Neutrophil (primary cell): ENCODE results near the gene ACY1.
"Not testable (repeated sequence)": the region's sequence is repeated elsewhere in the genome, so short reads cannot be mapped to it uniquely, and the experiment has no call there.

Source experiments
- H3K27ac ChIP-seq: fragments of 200-600 bp; sonication (generic); 2 replicates; pipeline ENCODE4 v1.5.1; 2016; ENCODE audit warnings: mild to moderate bottlenecking, moderate library complexity
- H3K27me3 ChIP-seq: fragments of 200-600 bp; sonication (generic); 2 replicates; pipeline ENCODE4 v1.6.0; 2016; ENCODE audit warnings: mild to moderate bottlenecking
- H3K36me3 ChIP-seq: fragments of 200-600 bp; sonication (generic); 2 replicates; pipeline ENCODE4 v1.5.1; 2017
- H3K4me1 ChIP-seq, 2 experiments: fragments of 200-600 bp in 1 of 2; sonication (generic) in 1 of 2; 1 replicate in 1 of 2; 2 replicates in 1 of 2; pipeline versions ENCODE4 v1.5.1 to v1.6.1; 2013 to 2016; ENCODE audit warnings: low read depth in 1 of 2, low read length in 1 of 2, mild to moderate bottlenecking in 1 of 2, moderate library complexity in 1 of 2; ENCODE audit not compliant: control insufficient read depth in 1 of 2, insufficient read depth in 1 of 2
- H3K4me3 ChIP-seq, 2 experiments: fragments of 200-600 bp in 1 of 2; sonication (generic) in 1 of 2; 1 replicate in 1 of 2; 2 replicates in 1 of 2; pipeline ENCODE4 v1.5.1; 2013 to 2016; ENCODE audit warnings: low read depth in 1 of 2, low read length in 1 of 2, mild to moderate bottlenecking in 1 of 2, moderate library complexity in 1 of 2
- H3K9me3 ChIP-seq: fragments of 200-600 bp; sonication (generic); 2 replicates; pipeline ENCODE4 v1.5.1; 2016
- TF ChIP-seq, protein P1 (sequence below): fragments of 200-600 bp; sonication (generic); IDR thresholded peaks from 2 replicates; pipeline ENCODE4 v1.5.1; 2016; ENCODE audit warnings: antibody characterized with exemption

Gene ACY1

DNA sequence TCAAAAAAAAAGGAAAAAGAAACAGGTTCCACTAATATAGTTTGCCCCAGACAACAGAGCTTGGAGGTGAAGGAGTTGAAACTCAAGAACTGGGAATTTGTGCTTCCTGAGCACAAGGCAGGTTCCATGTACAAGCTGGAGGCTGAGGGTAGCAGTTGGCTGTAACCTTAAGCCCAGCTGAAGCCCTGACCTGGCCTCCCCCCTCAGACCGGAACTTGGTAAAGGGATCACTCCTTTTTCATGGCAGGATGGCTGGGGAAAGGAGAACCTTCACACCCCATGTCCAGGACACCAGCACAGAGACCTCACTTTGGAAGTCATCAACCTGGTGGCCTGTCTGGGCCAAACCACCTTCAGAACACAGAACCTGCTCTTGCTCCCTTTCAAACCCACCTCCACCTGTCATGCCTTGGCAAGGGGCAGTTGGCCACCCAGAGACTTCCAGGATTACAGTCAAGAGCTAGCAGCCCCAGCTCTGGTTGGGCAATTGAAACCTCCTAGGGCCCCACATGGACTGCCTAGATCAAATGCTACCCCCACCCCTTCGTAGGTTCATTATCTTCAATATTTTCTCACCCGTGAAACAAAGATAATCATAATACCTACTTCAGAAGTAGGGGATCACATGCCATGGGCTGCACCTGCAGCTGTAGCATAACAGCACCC is 8.8 kb downstream of the ACY1 start:
- TF ChIP-seq, protein P1, sequence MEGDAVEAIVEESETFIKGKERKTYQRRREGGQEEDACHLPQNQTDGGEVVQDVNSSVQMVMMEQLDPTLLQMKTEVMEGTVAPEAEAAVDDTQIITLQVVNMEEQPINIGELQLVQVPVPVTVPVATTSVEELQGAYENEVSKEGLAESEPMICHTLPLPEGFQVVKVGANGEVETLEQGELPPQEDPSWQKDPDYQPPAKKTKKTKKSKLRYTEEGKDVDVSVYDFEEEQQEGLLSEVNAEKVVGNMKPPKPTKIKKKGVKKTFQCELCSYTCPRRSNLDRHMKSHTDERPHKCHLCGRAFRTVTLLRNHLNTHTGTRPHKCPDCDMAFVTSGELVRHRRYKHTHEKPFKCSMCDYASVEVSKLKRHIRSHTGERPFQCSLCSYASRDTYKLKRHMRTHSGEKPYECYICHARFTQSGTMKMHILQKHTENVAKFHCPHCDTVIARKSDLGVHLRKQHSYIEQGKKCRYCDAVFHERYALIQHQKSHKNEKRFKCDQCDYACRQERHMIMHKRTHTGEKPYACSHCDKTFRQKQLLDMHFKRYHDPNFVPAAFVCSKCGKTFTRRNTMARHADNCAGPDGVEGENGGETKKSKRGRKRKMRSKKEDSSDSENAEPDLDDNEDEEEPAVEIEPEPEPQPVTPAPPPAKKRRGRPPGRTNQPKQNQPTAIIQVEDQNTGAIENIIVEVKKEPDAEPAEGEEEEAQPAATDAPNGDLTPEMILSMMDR: no peak
- no peaks in the 10 kb centered on the region for H3K9me3 ChIP-seq
- H3K4me1 ChIP-seq: peaks cover 12 to 15% of the 10 kb centered on the region in 2 experiments
- no peak overlapping the region for H3K27ac ChIP-seq
- H3K36me3 ChIP-seq: peaks cover 20% of the 10 kb centered on the region
- no peaks in the 10 kb centered on the region for H3K27me3 ChIP-seq
- H3K4me3 ChIP-seq: no peak overlapping the region

DNA sequence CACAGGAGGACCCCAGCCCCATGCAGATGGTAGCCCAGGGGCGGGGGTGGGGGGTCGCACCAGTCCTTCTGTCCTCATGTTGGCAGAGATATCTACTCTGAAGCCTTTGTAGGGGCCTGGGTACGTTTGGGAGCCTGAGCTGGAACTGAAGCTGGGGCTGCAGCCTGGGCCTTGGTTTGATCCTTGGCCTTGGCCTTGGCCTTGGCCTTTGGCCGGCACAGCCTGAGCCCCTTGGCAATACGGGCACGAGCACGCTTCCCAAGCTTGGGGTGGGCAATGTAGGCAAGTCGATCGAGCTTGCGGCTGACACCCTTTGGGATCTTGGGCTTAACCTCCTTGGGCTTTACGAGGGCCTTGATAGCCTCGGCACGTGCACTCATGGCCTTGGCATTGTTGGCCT is 10.3 kb downstream of the ACY1 start:
- H3K27me3 ChIP-seq, H3K9me3 ChIP-seq, H3K4me3 ChIP-seq, H3K27ac ChIP-seq: not testable (repeated sequence)
- Histone ChIP-seq H3K36me3 (peaks cover 20% of the 10 kb centered on the region), H3K4me1 (peaks cover 12 to 15% of the 10 kb centered on the region in 2 experiments)

DNA sequence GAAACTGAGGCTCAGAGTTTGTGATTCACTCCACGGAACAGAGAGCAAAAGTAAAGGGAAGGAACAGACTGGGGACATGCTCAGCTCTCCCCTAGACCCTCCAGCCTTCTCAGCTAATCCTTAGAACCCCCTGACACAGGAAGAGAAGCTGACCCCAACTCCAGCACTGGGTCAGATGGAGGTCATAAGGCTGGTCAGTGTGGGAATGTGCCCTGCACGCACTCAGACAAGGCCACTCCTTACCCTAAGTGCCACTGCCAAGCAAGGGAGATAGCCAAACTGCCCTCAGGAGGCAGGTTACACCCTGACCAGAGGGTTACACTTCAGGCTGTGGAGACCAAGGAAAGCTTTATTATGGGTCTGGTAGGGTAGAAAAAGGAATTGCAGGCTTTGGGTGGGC is 11.2 kb downstream of the ACY1 start:
- TF ChIP-seq, protein P1: no peak
- peaks cover 12 to 15% of the 10 kb centered on the region in 2 experiments for H3K4me1 ChIP-seq
- H3K9me3 ChIP-seq: no peaks in the 10 kb centered on the region
- peaks cover 20% of the 10 kb centered on the region for H3K36me3 ChIP-seq
- no peak overlapping the region for H3K4me3 ChIP-seq
- H3K27me3 ChIP-seq: peaks cover 4% of the 10 kb centered on the region
- H3K27ac ChIP-seq: no peak overlapping the region

DNA sequence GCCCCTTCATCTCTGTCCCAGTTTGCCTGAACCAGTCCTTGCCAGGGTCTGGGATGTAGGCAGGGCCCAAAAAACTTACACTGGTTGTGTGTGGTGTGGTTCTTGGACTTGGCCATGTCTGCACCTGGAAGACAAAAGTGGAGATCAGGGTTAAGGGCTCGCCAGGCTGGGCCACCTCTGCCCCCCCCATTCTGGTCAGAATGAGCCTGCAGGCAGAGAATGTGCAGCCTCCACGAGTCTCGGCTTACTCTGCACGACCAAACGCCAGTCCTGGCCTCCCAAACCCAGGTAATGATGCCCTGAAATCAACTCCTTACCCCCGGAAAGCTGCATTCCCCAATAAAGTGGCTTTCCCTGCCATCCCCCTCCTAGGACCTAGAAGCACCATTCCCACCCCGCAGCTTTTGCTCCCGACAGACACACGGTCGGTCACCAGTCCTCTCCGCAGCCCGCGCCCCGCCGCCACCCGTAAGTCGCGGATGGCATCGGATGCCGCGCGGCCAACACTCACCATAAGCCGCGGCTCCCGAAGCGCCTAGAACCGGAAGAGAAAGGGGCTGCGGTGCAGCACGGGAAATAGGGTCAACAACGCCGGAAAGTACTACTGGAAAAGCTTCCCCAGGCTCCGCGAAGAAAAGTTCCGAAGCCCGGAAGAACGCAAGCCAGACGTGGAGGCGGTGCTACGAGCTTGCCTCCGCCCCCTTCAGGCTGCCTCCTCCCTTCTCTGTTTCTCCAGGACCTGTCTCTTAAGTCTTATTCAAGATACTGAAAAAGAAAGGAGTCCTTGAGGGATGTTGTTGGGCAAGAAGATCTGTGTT is 12.2 kb downstream of the ACY1 start, which contains the start of gene RPL29:
RPL29 (minus strand) TSS at position 550 of the 818 bp plus-strand sequence; CDS start at position 116, 434 bp downstream.
- TF ChIP-seq, protein P1: peak; percentile 30
- Histone ChIP-seq H3K27ac (peak within 1 kb of the TSS; percentile 70), H3K36me3 (peaks cover 20% of the 10 kb centered on the region), H3K27me3 (peaks cover 4% of the 10 kb centered on the region), H3K9me3 (no peaks in the 10 kb centered on the region), H3K4me3 (peak within 1 kb of the TSS; percentile 76 to 78), H3K4me1 (peaks cover 12 to 15% of the 10 kb centered on the region in 2 experiments)

DNA sequence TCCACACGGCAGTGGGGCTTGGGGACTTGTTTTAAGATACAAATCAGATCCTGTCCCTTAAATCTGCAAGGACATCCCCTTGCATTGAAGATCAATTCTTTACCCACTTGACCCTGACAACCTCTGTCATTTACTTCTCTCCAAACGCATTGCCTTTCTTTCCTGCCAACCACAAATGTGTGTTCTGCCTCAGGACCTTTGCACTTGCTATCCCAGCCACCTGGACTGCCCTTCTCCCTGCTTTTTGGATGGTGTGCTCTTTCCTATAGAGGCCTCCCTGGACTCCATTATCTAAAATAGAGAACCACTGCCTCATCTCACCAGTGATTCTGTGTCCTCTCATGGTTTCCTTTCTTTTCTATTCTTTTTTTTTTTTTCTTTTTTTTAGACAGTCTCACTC is 13.8 kb downstream of the ACY1 start:
- peaks cover 15 to 16% of the 10 kb centered on the region in 2 experiments for H3K4me1 ChIP-seq
- no peaks in the 10 kb centered on the region for H3K9me3 ChIP-seq
- TF ChIP-seq, protein P1: no peak
- H3K4me3 ChIP-seq: no peak overlapping the region
- peaks cover 20% of the 10 kb centered on the region for H3K36me3 ChIP-seq
- no peak overlapping the region for H3K27ac ChIP-seq
- H3K27me3 ChIP-seq: peaks cover 4% of the 10 kb centered on the region
